Measurements from ENCODE around the gene PSAP. TPM values are rescaled to one million over a fixed set of nuclear protein-coding genes. Genes with fewer than 3 reads are reported as not detected.

Gene PSAP
- polyA plus RNA-seq, 2 of the 4 experiments (the other 2 are of a cell fraction): 690 to 1,519 TPM

DNA sequence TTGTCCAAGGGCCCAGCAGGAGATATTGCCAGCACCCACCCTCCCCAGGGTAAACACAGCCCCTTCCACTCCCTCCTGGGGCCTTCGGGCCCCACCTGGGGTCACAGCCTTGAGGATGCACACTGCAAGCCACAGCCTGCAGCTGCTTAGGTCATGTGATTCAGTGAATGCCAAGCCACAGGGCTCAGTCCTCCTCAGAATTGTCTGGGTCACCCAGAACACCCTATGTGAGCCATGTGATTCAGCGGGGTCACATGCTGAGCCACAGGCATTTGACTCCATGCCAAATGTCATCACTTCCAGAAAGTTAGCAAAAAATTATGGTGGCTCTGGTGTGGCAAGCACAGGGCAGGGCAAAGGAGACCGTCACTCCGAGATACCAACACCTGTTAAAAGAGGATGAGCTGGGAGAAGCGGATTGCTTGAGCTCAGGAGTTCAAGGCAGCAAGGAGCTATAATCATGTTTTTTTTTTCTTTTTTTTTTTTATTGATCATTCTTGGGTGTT is 17.2 kb upstream of the PSAP start (continued):
- TF ChIP-seq SREBF2 (IDR thresholded peaks at IDR 0.05): no peak
- TF ChIP-seq, protein P1, sequence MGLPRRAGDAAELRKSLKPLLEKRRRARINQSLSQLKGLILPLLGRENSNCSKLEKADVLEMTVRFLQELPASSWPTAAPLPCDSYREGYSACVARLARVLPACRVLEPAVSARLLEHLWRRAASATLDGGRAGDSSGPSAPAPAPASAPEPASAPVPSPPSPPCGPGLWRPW (IDR thresholded peaks at IDR 0.05): no peak

DNA sequence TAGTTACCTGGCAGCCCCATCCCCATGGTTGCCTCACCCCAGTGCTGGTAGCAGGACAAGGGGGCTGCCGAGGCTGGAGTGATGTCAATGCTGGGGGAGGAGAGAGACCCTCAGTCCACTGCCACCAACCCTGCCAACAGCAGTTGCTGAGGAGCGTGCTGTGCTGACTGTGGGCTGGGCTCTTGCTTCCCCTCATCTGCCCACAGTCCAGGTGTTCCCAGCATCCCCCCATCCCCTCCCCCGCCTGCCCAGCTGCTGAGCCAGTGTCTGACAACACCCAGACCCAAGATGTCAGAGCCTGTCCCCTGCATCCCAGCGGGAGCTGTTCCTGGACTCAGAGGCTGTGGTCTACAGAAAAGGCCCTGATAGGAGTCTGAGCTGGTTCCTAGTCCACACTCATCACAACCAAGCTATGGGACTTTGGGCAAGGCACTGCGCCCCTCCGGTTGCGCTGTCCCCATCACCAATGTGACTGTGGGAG is 14.6 kb upstream of the PSAP start:
- Histone ChIP-seq H3K27ac (peak overlapping the region; percentile 91 to 93), H3K9me3 (no peaks in the 10 kb centered on the region), H3K4me3 (no peak overlapping the region), H3K4me2 (peak overlapping the region; percentile 5), H3K4me1 (peaks cover 75% of the 10 kb centered on the region)
- WGBS (ENCODE audit: missing lambda C conversion rate): 96% methylated on average over 5 of the region's 7 CpGs
- ChIA-PET POLR2A (interaction anchor here (2.1 kb wide), 1 partner anchor 14 kb away, joined by 6 read pairs; the partner anchor contains the start of gene PSAP), CTCF (interaction anchor here (2.8 kb wide), 1 partner anchor 31 kb away, joined by 15 read pairs; no protein-coding TSS in a partner anchor)
- DNase-seq (ENCODE audit: low read depth in 1 of 2, low spot score in 1 of 2) (peak in 1 of 2 experiments; percentile 30), FAIRE-seq (no peak), ATAC-seq (peak; percentile 7 to 17; a peak in 3 of 6 replicates)
- no peak for TF ChIP-seq FOSB (CRISPR knock-in tag; IDR thresholded peaks at IDR 0.05)
- no peak for TF ChIP-seq POLR2AphosphoS2 (conservative IDR thresholded peaks at IDR 0.05; ENCODE audit: low read length)
- TF ChIP-seq BHLHE40 (IDR thresholded peaks at IDR 0.05; ENCODE audit: low read depth, low read length): no peak
- TF ChIP-seq, protein P2, sequence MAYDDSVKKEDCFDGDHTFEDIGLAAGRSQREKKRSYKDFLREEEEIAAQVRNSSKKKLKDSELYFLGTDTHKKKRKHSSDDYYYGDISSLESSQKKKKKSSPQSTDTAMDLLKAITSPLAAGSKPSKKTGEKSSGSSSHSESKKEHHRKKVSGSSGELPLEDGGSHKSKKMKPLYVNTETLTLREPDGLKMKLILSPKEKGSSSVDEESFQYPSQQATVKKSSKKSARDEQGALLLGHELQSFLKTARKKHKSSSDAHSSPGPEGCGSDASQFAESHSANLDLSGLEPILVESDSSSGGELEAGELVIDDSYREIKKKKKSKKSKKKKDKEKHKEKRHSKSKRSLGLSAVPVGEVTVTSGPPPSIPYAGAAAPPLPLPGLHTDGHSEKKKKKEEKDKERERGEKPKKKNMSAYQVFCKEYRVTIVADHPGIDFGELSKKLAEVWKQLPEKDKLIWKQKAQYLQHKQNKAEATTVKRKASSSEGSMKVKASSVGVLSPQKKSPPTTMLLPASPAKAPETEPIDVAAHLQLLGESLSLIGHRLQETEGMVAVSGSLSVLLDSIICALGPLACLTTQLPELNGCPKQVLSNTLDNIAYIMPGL (CRISPR knock-in tag; IDR thresholded peaks at IDR 0.05; ENCODE audit: borderline replicate concordance): no peak
- TF ChIP-seq, protein P1 (IDR thresholded peaks at IDR 0.05): no peak
- no peak for TF ChIP-seq CEBPB (IDR thresholded peaks at IDR 0.05)
- TF ChIP-seq RNF2 (IDR thresholded peaks at IDR 0.05; ENCODE audit: borderline replicate concordance, low read depth): no peak
- no peak for TF ChIP-seq KDM1A (IDR thresholded peaks at IDR 0.05; ENCODE audit: low read depth)
- TF ChIP-seq FOXS1 (CRISPR knock-in tag; IDR thresholded peaks at IDR 0.05): no peak
- TF ChIP-seq EHMT2 (IDR thresholded peaks at IDR 0.05; ENCODE audit: low read depth): no peak
- no peak for TF ChIP-seq JUNB (IDR thresholded peaks at IDR 0.05)
- no peak for TF ChIP-seq REST (IDR thresholded peaks at IDR 0.05)
- no peak for TF ChIP-seq E2F6 (IDR thresholded peaks at IDR 0.05; ENCODE audit: borderline replicate concordance, low read depth)
- TF ChIP-seq MYC (IDR thresholded peaks at IDR 0.05; ENCODE audit: borderline replicate concordance, low read length): no peak

DNA sequence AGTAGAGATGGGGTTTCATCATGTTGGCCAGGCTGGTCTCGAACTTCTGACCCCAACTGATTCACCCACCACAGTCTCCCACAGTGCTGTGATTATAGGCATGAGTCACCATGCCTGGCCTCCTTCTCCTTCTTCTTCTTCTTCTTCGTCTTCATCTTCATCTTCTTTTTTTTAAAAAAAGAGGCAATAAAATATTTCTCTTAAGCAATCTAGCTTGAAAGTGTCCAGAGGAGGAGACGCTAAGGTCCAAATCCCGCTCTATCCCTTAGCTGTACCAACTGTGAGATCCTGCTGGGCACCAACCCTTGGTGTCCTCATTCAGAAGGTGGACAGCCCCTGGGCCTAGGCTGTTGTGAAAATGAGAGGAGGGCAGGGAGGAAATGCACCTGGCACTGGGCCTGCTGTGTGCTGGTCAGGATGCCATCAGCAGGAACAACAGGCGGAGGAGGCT is 13.9 kb upstream of the PSAP start:
- ATAC-seq: 0 out of 6 replicates have a peak, but pooled peaks of 1 of the 2 experiments have one; percentile 1
- H3K4me3 ChIP-seq: no peak overlapping the region
- peak in 1 of 2 experiments; percentile 64 for DNase-seq (ENCODE audit: low read depth in 1 of 2, low spot score in 1 of 2)
- WGBS (ENCODE audit: missing lambda C conversion rate): 45% methylated on average over 5 of the region's 5 CpGs
- ChIA-PET CTCF (interaction anchor here (2.8 kb wide), 1 partner anchor 32 kb away, joined by 15 read pairs; no protein-coding TSS in a partner anchor), POLR2A (interaction anchor here (2.1 kb wide), 1 partner anchor 14 kb away, joined by 6 read pairs; the partner anchor contains the start of gene PSAP)
- H3K27ac ChIP-seq: peak overlapping the region; percentile 91 to 93
- no peak for FAIRE-seq
- H3K9me3 ChIP-seq: no peaks in the 10 kb centered on the region
- peak overlapping the region; percentile 5 for H3K4me2 ChIP-seq
- H3K4me1 ChIP-seq: peaks cover 78% of the 10 kb centered on the region
- no peak for TF ChIP-seq POLR2A (IDR thresholded peaks at IDR 0.05; ENCODE audit: low read length)
- peak; percentile 10 to 35; a peak in 2 of 5 replicates for TF ChIP-seq EP300 (IDR thresholded peaks at IDR 0.05)
- peak in 1 of 2 experiments; percentile 34; a peak in 1 of 5 replicates for TF ChIP-seq JUN (IDR thresholded peaks at IDR 0.05)
- TF ChIP-seq CEBPB (IDR thresholded peaks at IDR 0.05): 0 out of 4 replicates have a peak, but pooled peaks of 1 of the 2 experiments have one; percentile 8
- peak; percentile 45; the same call in 1 of the 2 replicates for TF ChIP-seq FOSL2 (IDR thresholded peaks at IDR 0.05)
- TF ChIP-seq FOSL2 (CRISPR knock-in tag; IDR thresholded peaks at IDR 0.05): peak; percentile 73
- TF ChIP-seq CBX2 (IDR thresholded peaks at IDR 0.05; ENCODE audit: borderline replicate concordance, low read depth): no peak
- TF ChIP-seq, protein P3, sequence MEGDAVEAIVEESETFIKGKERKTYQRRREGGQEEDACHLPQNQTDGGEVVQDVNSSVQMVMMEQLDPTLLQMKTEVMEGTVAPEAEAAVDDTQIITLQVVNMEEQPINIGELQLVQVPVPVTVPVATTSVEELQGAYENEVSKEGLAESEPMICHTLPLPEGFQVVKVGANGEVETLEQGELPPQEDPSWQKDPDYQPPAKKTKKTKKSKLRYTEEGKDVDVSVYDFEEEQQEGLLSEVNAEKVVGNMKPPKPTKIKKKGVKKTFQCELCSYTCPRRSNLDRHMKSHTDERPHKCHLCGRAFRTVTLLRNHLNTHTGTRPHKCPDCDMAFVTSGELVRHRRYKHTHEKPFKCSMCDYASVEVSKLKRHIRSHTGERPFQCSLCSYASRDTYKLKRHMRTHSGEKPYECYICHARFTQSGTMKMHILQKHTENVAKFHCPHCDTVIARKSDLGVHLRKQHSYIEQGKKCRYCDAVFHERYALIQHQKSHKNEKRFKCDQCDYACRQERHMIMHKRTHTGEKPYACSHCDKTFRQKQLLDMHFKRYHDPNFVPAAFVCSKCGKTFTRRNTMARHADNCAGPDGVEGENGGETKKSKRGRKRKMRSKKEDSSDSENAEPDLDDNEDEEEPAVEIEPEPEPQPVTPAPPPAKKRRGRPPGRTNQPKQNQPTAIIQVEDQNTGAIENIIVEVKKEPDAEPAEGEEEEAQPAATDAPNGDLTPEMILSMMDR (IDR thresholded peaks at IDR 0.05): no peak
- TF ChIP-seq POLR2AphosphoS2 (conservative IDR thresholded peaks at IDR 0.05; ENCODE audit: low read length): no peak
- TF ChIP-seq CHD4 (IDR thresholded peaks at IDR 0.05; ENCODE audit: borderline replicate concordance): no peak
- no peak for TF ChIP-seq HOXB13 (CRISPR knock-in tag; IDR thresholded peaks at IDR 0.05; ENCODE audit: low read depth)
